ENCODE data around the gene FGD3. TPM values are rescaled to one million over a fixed set of nuclear protein-coding genes. Genes with fewer than 3 reads are reported as not detected.

The FGD3 gene
- polyA plus RNA-seq, 2 of the 4 experiments (the other 2 are of a cell fraction), result 0.18 to 0.23 TPM

DNA sequence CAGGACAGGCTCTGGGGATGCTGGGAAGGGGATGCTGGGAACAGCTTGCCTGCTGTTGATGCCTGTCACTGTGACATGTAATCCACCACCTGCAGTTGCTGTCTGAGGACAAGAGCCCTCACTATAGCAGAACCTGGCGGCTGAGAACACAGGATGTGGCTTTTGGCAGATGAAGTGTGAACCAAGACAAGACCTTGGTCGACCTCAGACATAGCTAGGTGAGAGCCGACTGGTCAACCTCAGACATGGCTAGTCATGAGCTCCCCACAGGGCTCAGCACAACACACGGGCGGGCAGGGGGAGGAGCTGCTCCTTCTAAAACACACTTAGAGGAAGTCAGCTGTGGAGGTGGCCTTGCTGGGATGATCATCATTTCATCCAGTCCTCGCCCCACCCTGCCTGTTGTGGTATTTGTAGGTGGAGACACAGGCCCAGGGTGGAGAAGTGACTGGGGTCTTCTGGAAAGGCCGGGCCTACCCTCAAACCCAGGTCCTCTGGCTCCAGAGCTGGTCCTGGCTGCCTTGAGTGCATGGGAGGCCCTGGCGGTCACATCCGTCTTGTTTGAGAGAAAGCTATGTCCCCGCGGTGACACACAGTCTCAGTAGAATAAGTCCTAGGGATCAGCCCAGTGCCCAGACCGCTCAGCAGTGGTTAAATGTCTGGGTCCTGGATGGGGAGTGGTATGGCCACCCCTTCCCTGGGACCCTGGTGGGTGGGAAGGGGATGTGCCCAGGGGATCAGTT lies 117.2 kb downstream of the FGD3 start:
- FAIRE-seq, result no peak
- POLR2A ChIA-PET, result no interaction called here
- no peak overlapping the region for H3K27ac ChIP-seq
- no peak overlapping the region for H3K4me2 ChIP-seq
- CTCF ChIA-PET, result interaction anchor here (1.3 to 2.0 kb wide), 3 partner anchors 15 to 44 kb away, joined by 4 to 9 read pairs (median 4); no protein-coding TSS in a partner anchor
- H3K4me3 ChIP-seq, result no peak overlapping the region
- TF ChIP-seq HOXB5 (CRISPR knock-in tag; IDR thresholded peaks at IDR 0.05), result no peak
- no peak for TF ChIP-seq RNF2 (IDR thresholded peaks at IDR 0.05; ENCODE audit: borderline replicate concordance, low read depth)
- 73% methylated on average over 10 of the region's 12 CpGs for WGBS (ENCODE audit: missing lambda C conversion rate)
- no peaks in the 10 kb centered on the region for H3K9me3 ChIP-seq
- peaks cover 18% of the 10 kb centered on the region for H3K4me1 ChIP-seq
- DNase-seq (ENCODE audit: low read depth in 1 of 2, low spot score in 1 of 2), result no peak
- 0 out of 6 replicates have a peak, but pooled peaks of 1 of the 2 experiments have one; percentile 5 for ATAC-seq

DNA sequence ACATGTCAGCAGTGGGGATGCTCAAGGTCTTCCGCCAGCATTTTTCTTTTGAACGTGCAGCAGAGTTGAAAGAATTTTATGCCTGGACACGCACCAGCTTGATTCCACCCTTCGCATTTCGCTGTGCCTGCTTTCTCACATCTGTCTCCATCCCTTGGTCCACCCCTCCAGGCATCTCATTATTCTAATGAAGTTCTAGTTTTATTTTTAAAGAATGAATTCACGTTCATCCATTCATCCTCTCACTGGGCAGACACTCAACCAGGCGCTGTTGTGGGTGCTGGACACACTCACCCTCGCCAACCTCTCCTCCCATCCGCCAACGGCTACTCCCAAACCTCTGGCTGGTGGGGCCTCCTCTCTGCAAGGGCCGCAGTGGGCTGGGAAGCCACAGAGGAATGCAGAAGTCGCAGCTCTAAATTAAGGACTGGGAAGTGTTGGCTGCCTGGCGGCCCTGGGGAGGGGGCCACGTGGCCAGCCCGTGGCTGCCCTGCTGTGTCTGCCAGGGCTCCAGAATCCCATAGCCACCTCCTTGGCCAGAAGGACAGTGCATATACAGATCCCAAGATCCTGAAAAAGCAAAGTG lies 117.9 kb downstream of the FGD3 start:
- CTCF ChIA-PET, result interaction anchor here (1.3 to 2.0 kb wide), 4 partner anchors 9 to 44 kb away, joined by 4 to 9 read pairs (median 4); no protein-coding TSS in a partner anchor
- FAIRE-seq, result no peak
- POLR2A ChIA-PET, result no interaction called here

More for the DNA sequence above, 117.9 kb downstream of the FGD3 start:
- no peak overlapping the region for H3K4me3 ChIP-seq
- peaks cover 16% of the 10 kb centered on the region for H3K4me1 ChIP-seq
- no peak for ATAC-seq
- H3K9me3 ChIP-seq, result no peaks in the 10 kb centered on the region
- H3K27ac ChIP-seq, result no peak overlapping the region
- no peak overlapping the region for H3K4me2 ChIP-seq
- WGBS (ENCODE audit: missing lambda C conversion rate), result 76% methylated on average over 15 of the region's 15 CpGs
- TF ChIP-seq, protein P1, sequence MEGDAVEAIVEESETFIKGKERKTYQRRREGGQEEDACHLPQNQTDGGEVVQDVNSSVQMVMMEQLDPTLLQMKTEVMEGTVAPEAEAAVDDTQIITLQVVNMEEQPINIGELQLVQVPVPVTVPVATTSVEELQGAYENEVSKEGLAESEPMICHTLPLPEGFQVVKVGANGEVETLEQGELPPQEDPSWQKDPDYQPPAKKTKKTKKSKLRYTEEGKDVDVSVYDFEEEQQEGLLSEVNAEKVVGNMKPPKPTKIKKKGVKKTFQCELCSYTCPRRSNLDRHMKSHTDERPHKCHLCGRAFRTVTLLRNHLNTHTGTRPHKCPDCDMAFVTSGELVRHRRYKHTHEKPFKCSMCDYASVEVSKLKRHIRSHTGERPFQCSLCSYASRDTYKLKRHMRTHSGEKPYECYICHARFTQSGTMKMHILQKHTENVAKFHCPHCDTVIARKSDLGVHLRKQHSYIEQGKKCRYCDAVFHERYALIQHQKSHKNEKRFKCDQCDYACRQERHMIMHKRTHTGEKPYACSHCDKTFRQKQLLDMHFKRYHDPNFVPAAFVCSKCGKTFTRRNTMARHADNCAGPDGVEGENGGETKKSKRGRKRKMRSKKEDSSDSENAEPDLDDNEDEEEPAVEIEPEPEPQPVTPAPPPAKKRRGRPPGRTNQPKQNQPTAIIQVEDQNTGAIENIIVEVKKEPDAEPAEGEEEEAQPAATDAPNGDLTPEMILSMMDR (IDR thresholded peaks at IDR 0.05), result no peak
- TF ChIP-seq CBX8 (IDR thresholded peaks at IDR 0.05) (no peak), REST (IDR thresholded peaks at IDR 0.05) (no peak), TFCP2L1 (CRISPR knock-in tag; IDR thresholded peaks at IDR 0.05) (no peak), MAFK (IDR thresholded peaks at IDR 0.05; ENCODE audit: partially characterized antibody) (no peak), SMC3 (IDR thresholded peaks at IDR 0.05) (no peak), EP300 (IDR thresholded peaks at IDR 0.05) (no peak), JUNB (IDR thresholded peaks at IDR 0.05) (no peak), CEBPB (IDR thresholded peaks at IDR 0.05) (no peak), FOSL2 (IDR thresholded peaks at IDR 0.05) (no peak), FOSL2 (CRISPR knock-in tag; IDR thresholded peaks at IDR 0.05) (no peak)
- TF ChIP-seq, protein P2, sequence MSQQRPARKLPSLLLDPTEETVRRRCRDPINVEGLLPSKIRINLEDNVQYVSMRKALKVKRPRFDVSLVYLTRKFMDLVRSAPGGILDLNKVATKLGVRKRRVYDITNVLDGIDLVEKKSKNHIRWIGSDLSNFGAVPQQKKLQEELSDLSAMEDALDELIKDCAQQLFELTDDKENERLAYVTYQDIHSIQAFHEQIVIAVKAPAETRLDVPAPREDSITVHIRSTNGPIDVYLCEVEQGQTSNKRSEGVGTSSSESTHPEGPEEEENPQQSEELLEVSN (IDR thresholded peaks at IDR 0.05; ENCODE audit: borderline replicate concordance, low read depth), result no peak
- no peak for DNase-seq (ENCODE audit: low read depth in 1 of 2, low spot score in 1 of 2)

Data from A549 (cell line).